ENCODE data around the gene ARMC5.
"Not testable (repeated sequence)": the region's sequence is repeated elsewhere in the genome, so short reads cannot be mapped to it uniquely, and the experiment has no call there.

Gene ARMC5

DNA sequence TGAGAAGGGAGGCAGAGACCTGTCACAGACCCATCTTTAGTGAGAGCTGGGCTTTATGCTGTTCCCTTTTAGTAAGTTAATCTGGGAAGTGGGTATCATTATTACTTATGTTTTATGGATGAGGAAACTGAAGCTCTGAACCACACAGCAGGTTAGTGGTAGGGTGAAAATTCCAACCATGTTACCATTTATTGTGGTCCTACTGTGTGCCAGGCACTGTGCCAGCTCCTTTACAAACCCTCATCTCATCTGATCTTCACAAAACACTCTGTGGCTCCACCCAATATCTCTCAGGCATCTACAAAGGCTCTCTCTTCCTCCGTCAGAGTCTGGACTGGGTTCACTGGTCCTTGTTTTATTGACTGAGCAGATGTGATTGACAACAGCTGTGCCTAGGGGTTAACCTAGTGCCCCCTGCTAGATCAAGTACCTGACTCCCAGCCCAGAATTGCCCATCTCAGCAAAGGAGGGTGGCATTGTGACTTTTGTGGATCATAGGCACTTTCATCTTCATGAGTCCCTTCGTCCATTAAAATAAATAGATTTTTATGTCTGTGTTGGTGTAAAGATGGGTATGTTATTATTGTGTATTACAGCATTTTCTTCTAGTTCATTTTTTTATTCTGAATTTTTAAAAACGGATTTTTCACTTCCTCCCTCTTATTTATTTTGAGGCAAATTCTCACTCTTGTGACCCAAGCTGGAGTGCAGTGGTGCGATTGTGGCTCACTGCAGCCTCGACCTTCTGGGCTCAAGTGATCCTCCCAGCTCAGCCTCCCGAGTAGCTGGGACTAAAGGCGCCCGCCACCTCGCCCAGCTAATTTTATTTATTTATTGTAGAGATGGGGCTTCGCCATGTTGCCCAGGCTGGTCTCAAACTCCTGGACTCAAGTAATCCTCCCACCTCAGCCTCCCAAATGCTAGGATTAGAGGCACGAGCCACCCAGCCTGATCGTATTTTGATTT lies 15.8 kb downstream of the ARMC5 start:
- DNase-seq (ENCODE audit: extremely low spot score, insufficient read length, low read depth) (no peak), FAIRE-seq (no peak)

DNA sequence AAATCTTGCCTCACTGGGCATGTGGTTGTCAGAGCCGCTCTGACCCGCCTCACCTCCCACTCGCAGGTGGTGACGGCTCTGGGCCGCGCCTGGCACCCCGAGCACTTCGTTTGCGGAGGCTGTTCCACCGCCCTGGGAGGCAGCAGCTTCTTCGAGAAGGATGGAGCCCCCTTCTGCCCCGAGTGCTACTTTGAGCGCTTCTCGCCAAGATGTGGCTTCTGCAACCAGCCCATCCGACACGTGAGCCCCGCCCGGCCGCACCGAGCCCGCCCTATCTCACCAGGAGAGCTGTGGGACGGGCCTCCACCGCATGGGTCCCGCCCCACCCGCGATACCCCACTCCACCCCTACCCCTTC lies 16.6 kb downstream of the ARMC5 start:
- FAIRE-seq (no peak), DNase-seq (ENCODE audit: extremely low spot score, insufficient read length, low read depth) (no peak)

DNA sequence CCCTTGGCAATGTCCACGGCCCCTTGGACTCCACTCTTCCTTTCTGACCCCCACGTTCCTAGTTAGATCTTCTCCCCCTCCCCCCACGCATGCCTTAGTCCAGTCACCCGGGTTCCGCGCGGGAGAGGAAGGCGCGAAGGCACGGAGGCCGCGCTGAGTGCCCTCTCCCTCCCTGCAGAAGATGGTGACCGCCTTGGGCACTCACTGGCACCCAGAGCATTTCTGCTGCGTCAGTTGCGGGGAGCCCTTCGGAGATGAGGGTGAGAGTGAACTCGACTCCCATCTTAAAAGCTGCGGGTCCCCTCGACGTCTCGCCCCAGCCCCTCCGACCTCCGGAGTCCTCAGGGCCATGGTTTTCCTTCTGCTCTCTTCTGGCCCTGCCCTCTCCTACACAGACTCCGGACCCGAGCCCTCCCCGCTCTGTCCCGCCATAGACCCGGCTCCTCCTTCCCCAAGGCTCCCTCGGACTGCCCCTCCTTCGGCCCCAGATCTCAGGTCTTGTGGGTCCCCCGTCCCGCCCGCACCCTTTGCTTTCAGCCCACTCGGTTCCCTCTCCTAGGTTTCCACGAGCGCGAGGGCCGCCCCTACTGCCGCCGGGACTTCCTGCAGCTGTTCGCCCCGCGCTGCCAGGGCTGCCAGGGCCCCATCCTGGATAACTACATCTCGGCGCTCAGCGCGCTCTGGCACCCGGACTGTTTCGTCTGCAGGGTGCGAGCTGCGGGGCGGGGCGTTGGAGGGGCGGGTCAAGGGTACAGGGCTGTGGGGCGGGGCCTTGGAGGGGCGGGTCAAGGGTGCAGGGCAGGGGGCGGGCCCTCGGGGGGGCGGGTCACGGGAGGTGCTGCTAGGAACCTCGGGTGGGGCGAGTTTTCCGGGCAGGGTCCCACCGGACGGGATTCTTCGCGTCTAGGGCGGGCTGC lies 17.3 kb downstream of the ARMC5 start:
- DNase-seq (ENCODE audit: extremely low spot score, insufficient read length, low read depth), result peak; percentile 72

DNA sequence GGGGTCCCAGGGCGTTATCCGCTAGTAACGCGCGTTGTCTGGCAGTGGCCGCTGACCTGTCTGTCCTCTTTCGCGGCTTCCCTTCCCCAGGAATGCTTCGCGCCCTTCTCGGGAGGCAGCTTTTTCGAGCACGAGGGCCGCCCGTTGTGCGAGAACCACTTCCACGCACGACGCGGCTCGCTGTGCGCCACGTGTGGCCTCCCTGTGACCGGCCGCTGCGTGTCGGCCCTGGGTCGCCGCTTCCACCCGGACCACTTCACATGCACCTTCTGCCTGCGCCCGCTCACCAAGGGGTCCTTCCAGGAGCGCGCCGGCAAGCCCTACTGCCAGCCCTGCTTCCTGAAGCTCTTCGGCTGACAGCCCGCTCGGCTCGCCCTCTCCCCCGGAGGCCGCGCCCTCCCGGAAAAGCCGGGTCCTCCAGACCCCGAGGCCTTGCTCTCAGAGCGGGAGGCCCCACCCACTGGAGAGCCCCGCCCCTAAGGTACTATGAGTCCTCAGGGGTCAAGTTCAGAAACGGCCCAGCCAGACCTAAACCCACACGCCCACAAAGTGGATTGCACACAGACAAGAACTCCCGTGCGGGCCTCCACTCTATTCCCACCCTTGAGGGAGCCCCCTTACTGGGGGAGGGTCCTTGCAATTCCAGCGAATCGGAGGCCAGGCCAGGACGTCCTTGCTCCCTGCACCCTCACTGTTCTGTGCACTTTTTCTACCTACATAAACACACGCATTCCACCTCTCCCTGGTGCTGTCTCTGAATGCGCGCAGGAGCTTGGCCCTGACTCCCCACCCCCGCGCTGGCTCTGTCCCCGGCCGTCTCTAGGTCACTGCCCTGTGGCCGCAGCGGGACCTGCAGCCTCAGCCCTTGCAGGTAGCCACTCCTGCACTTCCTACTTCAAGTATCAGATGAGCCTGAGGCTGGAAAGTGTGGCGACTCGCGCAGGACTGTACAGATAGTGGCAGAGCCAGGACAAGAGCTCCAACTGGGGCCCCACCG lies 18.2 kb downstream of the ARMC5 start:
- DNase-seq (ENCODE audit: extremely low spot score, insufficient read length, low read depth) (no peak), FAIRE-seq (no peak)

More for the DNA sequence above, 17.3 kb downstream of the ARMC5 start:
- FAIRE-seq, result peak; percentile 51

DNA sequence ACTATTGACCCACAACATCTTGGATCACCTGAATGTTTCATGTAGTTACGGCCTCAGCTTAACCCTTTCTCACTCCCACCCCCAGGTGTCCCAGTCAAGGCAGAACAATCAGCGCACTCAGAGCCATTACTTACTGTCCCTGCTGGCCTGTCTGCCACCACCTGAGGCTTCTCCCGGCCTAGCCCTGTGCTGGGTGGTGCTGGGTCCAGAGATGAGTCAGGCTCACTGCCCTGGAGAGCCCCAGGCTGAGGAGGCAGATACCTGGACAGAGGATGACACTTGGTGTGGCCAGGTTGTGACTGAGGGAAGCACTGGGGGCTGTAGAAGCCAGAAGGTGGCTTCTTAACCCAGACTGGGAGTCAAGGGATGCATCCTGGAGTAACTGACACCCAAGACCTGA lies 19.7 kb downstream of the ARMC5 start:
- DNase-seq (ENCODE audit: extremely low spot score, insufficient read length, low read depth) (no peak), FAIRE-seq (no peak)

DNA sequence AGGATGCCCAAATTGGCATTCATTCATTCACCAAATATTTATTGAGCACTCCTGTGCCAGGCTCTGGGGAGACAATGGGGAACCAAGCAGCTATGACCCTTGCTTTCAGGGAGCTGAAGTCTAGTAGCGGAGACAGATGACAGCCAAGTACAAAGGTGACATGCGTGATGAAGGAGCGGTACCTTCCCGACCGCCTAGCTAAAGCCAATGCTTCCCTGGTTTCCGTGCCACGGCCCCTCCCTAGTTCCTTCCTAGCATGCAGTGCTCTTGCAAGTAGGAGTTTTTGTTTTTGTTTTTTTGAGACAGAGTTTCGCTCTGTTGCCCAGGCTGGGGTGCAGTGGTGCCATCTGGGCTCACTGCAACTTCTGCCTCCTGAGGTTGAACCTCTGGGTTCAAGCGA lies 20.4 kb downstream of the ARMC5 start:
- no peak for FAIRE-seq
- DNase-seq (ENCODE audit: extremely low spot score, insufficient read length, low read depth), result no peak

DNA sequence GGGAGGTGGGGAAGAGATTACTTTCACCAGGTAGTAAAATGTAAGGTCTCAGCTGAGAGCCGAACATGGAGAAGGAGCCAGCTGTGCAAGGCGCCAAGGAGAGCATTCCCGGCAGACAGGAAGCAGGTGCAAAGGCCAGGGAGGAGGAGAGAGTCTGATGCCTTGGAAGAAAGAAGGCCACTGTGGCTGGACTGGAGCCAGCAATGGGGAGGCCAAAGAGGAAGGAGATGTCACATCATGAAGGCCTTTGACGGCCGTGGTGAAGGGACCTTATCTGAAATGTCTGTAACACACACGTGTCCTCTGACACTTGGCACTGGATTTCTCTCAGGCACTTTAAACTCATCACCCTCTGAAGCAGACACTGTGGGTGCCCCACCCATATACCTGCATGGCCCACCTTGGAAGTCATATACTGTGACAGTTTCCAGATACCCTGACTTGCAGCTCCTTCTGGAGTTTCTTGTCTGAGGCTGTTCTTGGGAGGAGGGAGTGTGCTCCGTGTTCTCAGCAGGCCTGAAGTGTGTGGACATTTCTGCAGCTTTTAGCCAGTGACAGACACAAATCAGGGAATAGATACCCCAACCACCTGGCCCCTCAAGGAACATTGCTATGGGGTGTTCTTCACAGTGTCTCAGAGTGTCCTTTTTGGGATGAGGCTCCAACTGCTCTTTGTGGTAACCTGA lies 21.7 kb downstream of the ARMC5 start:
- DNase-seq (ENCODE audit: extremely low spot score, insufficient read length, low read depth) (no peak), FAIRE-seq (no peak)

DNA sequence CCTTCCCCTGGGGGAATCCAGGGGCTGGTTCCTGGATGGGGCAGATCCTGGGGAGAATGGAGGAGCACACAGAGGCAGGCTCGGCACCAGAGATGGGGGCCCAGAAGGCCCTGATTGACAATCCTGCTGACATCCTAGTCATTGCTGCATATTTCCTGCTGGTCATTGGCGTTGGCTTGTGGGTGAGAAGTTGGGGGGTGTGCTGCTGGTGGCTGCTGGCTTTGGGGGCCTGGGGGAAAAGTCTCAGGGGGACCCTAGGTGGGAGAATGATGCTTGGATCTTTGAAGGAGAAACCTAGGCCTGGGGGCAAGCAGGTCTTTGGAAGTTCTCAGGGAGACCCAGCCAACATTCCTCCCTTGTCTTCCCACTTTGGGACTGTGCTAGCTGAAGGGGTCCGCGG lies 23.8 kb downstream of the ARMC5 start, which contains the start of gene SLC5A2:
TSS of gene SLC5A2 (plus strand) at position 43 of the 400 bp plus-strand sequence. CDS start at position 57, 14 bp downstream.
- FAIRE-seq, result no peak
- no peak for DNase-seq (ENCODE audit: extremely low spot score, insufficient read length, low read depth)

DNA sequence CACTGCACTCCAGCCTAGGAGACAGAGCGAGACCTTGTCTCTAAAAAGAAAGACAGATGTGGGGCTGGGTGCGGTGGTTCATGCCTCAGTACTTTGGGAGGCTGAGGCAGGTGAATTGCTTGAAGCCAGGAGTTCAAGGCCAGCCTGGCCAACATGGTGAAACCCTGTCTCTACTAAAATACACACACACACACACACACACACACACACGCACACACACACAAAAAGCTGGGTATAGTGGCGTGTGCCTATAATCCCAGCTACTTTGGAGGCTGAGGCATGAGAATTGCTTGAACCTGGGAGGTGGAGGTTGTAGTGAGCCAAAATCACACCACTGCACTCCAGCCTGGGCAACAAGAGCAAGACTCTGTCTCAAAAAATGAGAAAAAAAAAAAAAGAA lies 24.7 kb downstream of the ARMC5 start:
- not testable (repeated sequence) for FAIRE-seq; DNase-seq (ENCODE audit: extremely low spot score, insufficient read length, low read depth)

DNA sequence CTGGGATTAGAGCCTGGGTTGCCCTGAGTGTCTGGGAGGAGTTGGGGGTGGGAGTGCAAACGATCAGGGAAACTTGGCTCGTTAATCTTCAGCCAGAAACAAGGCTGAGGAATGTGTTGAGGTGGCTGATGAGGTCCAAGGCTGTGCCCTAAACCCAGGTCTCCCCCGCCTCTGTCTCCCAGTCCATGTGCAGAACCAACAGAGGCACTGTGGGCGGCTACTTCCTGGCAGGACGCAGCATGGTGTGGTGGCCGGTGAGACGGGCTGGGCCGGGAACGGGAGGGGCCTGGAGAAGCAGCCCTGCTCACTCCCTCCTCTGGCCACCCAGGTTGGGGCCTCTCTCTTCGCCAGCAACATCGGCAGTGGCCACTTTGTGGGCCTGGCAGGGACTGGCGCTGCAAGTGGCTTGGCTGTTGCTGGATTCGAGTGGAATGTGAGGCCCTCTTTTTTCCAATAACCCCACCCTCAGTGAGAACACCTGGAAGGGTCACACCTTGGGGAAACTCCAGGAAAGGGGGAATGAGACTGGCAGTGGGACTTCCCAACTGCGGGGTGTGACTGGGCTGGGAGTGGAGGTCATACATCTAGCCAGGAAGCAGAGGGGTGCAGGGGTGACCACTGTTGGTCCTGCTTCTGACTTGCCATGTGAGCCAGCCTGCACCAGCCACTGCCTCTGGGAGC lies 25.3 kb downstream of the ARMC5 start:
- FAIRE-seq (no peak), DNase-seq (ENCODE audit: extremely low spot score, insufficient read length, low read depth) (no peak)

DNA sequence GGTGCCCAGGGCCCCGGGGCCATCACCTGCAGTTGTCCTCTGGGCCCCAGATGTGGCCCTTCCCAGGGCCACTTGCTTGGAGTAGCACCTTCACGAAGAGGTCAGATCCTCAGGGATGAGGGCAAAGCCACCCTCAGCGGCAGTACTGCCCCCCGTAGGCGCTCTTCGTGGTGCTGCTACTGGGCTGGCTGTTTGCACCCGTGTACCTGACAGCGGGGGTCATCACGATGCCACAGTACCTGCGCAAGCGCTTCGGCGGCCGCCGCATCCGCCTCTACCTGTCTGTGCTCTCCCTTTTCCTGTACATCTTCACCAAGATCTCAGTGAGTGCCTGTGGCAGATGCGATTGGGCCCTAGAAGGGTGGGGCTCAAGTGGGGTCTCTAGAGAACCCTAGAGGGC lies 26.3 kb downstream of the ARMC5 start:
- no peak for DNase-seq (ENCODE audit: extremely low spot score, insufficient read length, low read depth)

DNA sequence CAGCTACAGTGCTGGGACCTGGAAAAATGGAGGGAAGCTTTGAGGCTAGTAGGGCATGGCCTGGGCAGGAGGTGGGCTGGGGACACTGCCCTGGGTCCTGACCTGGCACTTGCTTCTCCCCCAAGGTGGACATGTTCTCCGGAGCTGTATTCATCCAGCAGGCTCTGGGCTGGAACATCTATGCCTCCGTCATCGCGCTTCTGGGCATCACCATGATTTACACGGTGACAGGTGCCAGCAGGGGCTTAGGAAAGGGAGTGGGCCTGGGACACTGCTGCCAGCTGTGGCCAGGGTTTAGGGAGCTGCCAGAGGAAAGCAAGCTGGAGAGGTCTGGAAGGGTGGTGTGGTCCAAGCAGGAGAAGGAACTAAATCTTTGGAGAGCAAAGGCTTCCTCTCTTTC lies 26.7 kb downstream of the ARMC5 start:
- FAIRE-seq (no peak), DNase-seq (ENCODE audit: extremely low spot score, insufficient read length, low read depth) (no peak)

More for the DNA sequence above, 26.3 kb downstream of the ARMC5 start:
- FAIRE-seq, result no peak

DNA sequence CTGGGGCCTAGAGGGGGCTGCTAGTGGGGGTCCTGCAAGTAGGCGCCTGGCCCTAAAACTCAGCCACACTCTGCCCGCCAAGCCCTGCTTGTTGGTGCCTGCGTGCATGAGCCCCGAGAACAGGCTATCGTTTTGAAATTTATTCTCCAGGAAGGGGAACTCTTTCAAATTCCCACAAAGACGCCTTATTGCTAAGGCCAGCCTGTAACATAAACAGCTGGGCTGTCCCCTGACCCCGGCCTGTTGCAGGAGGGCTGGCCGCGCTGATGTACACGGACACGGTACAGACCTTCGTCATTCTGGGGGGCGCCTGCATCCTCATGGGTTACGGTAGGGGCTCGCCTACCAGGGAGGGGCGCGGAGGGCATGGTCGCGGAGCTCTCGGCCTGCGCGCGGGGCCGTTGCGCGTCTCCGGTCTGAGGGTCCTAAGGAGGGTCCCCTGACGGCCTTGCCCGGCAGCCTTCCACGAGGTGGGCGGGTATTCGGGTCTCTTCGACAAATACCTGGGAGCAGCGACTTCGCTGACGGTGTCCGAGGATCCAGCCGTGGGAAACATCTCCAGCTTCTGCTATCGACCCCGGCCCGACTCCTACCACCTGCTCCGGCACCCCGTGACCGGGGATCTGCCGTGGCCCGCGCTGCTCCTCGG lies 27.9 kb downstream of the ARMC5 start:
- no peak for FAIRE-seq
- DNase-seq (ENCODE audit: extremely low spot score, insufficient read length, low read depth), result no peak

DNA sequence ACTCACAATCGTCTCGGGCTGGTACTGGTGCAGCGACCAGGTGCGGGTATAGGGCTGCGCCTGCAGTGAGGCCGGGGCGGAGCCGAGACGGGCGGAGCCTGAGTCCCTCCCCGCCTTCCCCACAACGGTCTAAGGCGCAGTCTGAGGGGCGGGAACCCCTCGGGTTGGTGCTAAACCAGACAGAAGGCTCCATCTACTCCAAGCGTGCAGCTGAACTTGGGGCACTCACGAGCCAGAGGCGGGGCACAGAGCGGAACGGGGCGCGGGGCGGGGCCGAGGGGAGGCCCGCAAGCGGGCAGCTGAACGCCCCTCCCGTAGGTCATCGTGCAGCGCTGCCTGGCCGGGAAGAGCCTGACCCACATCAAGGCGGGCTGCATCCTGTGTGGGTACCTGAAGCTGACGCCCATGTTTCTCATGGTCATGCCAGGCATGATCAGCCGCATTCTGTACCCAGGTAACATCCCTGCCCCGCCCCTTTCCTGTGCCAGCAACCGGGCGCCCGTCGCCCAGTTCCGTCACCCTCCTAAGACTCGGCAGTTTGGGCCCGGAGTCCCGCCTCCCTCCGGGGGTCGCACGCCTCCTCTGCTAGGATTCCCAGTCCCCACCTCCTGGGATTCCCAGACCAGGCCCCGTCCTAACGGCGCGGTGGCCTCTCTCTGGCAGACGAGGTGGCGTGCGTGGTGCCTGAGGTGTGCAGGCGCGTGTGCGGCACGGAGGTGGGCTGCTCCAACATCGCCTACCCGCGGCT lies 28.6 kb downstream of the ARMC5 start:
- no peak for DNase-seq (ENCODE audit: extremely low spot score, insufficient read length, low read depth)

DNA sequence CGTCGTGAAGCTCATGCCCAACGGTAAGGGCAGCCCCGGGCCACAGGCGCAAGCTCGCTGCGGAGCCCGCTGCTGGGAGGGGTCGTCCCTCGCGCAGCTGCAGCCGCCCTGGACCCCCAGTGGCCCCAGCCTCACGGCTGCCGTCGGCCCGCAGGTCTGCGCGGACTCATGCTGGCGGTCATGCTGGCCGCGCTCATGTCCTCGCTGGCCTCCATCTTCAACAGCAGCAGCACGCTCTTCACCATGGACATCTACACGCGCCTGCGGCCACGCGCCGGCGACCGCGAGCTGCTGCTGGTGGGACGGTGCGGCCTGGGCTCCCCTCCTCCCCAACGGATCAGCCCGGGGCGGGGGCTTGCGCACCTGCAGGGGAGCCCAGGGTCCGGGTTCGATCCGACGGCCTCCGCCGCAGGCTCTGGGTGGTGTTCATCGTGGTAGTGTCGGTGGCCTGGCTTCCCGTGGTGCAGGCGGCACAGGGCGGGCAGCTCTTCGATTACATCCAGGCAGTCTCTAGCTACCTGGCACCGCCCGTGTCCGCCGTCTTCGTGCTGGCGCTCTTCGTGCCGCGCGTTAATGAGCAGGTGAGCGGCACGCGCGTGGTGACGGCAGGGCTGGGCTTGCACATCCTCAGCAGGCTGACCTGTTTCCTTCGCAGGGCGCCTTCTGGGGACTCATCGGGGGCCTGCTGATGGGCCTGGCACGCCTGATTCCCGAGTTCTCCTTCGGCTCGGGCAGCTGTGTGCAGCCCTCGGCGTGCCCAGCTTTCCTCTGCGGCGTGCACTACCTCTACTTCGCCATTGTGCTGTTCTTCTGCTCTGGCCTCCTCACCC lies 29.4 kb downstream of the ARMC5 start:
- no peak for FAIRE-seq
- DNase-seq (ENCODE audit: extremely low spot score, insufficient read length, low read depth), result no peak

More for the DNA sequence above, 28.6 kb downstream of the ARMC5 start:
- peak; percentile 53 for FAIRE-seq

DNA sequence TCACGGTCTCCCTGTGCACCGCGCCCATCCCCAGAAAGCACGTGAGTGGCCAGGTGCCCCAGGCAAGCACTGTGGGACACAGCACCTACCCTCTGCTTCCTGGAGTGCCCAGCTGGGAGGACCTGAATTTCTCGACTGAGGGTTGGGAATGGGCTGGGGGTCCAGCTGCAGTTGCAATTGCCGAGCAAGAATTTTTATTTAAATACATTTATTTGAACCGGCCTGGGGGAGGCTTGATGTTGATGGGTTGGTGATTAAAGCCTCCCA lies 29.9 kb downstream of the ARMC5 start:
- DNase-seq (ENCODE audit: extremely low spot score, insufficient read length, low read depth) (no peak), FAIRE-seq (no peak)
